ENCODE measurements around the gene CLDN5.
"Not testable (repeated sequence)": the region's sequence is repeated elsewhere in the genome, so short reads cannot be mapped to it uniquely, and the experiment has no call there.

The CLDN5 gene

DNA sequence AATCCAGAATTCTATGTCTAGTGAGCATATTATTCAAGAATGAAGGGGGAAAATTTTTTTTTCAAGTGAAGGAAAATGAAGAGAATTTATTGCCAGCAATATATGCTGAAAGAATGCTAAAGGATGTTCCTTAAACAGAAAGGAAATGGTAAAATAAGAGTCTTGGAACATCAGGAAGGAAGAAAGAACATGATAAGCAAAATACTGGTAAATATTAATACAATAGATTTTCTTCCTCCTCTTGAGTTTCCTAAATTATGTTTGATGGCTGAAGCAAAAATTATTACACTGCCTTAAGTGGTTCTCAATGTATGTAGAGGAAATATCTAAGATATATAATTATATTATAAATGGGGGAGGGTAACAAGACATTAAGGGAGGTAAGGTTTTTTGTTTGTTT is 9.6 kb upstream of the CLDN5 start:
- no peak overlapping the region for H3K4me2 ChIP-seq (ENCODE audit: insufficient read depth, low read length, poor library complexity, severe bottlenecking)
- no peak overlapping the region for H2BK15ac ChIP-seq (ENCODE audit: low read length)
- H3K4ac ChIP-seq (ENCODE audit: low read length), result no peak overlapping the region
- H2BK120ac ChIP-seq (ENCODE audit: low read depth, low read length), result no peak overlapping the region
- no peak overlapping the region for H2BK12ac ChIP-seq (ENCODE audit: low read length)
- no peaks in the 10 kb centered on the region for H3K27me3 ChIP-seq (ENCODE audit: control insufficient read depth in 3 of 3, insufficient read depth in 3 of 3, low read depth in 1 of 3, low read length in 3 of 3)
- H2AK5ac ChIP-seq (ENCODE audit: low read depth, low read length), result no peak overlapping the region
- H3K9me3 ChIP-seq (replicated peaks in 1 of 2; ENCODE audit: control insufficient read depth in 2 of 2, insufficient read depth in 1 of 2, low read depth in 1 of 2, low read length in 2 of 2), result no peaks in the 10 kb centered on the region
- H3K79me1 ChIP-seq (ENCODE audit: low read depth, low read length), result no peaks in the 10 kb centered on the region
- H3K4me3 ChIP-seq (ENCODE audit: low read length in 2 of 2), result no peak overlapping the region
- H3K23ac ChIP-seq (ENCODE audit: low read depth, low read length, poor library complexity), result no peak overlapping the region
- H3K14ac ChIP-seq (ENCODE audit: low read length), result no peak overlapping the region
- no peak overlapping the region for H3K18ac ChIP-seq (ENCODE audit: low read length)
- no peak for DNase-seq (ENCODE audit: low spot score)
- no peak overlapping the region for H3K9ac ChIP-seq (ENCODE audit: low read depth, low read length, poor library complexity)
- H3K27ac ChIP-seq (replicated peaks; ENCODE audit: low read length), result no peak overlapping the region
- no peak overlapping the region for H2AFZ ChIP-seq (ENCODE audit: low read length)
- H4K8ac ChIP-seq (ENCODE audit: low read depth, low read length), result no peak overlapping the region
- H2BK5ac ChIP-seq (ENCODE audit: low read length), result no peak overlapping the region
- H3K4me1 ChIP-seq (ENCODE audit: control insufficient read depth in 2 of 2, insufficient read depth in 1 of 2, low read depth in 1 of 2, low read length in 2 of 2), result peaks cover 0 to 1% of the 10 kb centered on the region in 2 donors
- H4K91ac ChIP-seq (ENCODE audit: low read depth, low read length, poor library complexity), result no peak overlapping the region
- no peaks in the 10 kb centered on the region for H3K36me3 ChIP-seq (replicated peaks in 1 of 2; ENCODE audit: control insufficient read depth in 2 of 2, insufficient read depth in 2 of 2, low read length in 2 of 2)

DNA sequence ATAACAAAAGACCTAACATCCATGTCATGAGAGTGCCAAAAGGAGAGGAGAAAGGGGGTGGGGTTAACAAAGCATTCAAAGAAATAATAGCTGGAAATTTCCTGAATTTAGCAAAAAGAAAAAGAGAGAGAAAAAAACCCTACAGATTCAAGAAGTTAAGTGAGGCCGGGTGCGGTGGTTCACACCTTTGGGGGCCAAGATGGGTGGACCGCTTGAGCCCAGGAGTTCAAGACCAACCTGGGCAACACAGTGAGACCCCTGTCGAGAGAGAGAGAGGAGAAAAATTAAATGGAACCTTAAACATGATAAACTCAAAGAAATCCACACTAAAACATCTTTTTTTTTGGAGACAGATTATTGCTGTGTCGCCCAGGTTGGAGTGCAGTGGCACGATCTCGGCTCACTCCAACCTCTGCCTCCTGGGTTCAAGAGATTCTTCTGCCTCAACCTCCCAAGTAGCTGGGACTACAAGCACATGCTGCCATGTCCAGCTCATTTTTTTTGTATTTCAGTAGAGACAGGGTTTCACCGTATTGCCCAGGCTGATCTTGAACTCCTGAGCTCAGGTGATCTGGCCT is 8.9 kb upstream of the CLDN5 start:
- no peak overlapping the region for H2BK5ac ChIP-seq (ENCODE audit: low read length)
- WGBS, 2 donors (ENCODE audit: extremely low coverage in 2 of 2, insufficient read length in 2 of 2, insufficient replicate concordance in 1 of 2), result no CpG with 5 or more reads among the region's 8 CpGs

DNA sequence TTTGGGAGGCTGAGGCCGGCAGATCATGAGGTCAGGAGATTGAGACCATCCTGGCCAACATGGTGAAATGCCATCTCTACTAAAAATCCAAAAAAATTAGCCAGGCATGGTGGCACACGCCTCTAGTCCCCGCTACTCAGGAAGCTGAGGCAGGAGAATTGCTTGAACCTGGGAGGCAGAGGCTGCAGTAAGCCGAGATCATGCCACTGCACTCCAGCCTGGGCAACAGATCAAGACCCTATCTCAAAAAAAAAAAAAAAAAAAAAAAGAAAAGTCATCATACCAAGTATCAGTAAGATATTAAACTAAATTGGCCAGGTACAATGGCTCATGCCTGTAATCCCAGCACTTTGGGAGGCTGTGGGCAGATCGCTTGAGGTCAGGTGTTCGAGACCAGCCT is 7.1 kb upstream of the CLDN5 start:
- not testable (repeated sequence) for H3K79me1 ChIP-seq (ENCODE audit: low read depth, low read length); H3K36me3 ChIP-seq (replicated peaks in 1 of 2; ENCODE audit: control insufficient read depth in 2 of 2, insufficient read depth in 2 of 2, low read length in 2 of 2); H3K4ac ChIP-seq (ENCODE audit: low read length); H2BK5ac ChIP-seq (ENCODE audit: low read length); H4K8ac ChIP-seq (ENCODE audit: low read depth, low read length); H3K9ac ChIP-seq (ENCODE audit: low read depth, low read length, poor library complexity); H2BK12ac ChIP-seq (ENCODE audit: low read length); H3K4me1 ChIP-seq (ENCODE audit: control insufficient read depth in 2 of 2, insufficient read depth in 1 of 2, low read depth in 1 of 2, low read length in 2 of 2); H3K14ac ChIP-seq (ENCODE audit: low read length); H3K27me3 ChIP-seq (ENCODE audit: control insufficient read depth in 3 of 3, insufficient read depth in 3 of 3, low read depth in 1 of 3, low read length in 3 of 3); H3K18ac ChIP-seq (ENCODE audit: low read length); H3K27ac ChIP-seq (replicated peaks; ENCODE audit: low read length); H4K91ac ChIP-seq (ENCODE audit: low read depth, low read length, poor library complexity); H2BK120ac ChIP-seq (ENCODE audit: low read depth, low read length); H3K4me3 ChIP-seq (ENCODE audit: low read length in 2 of 2); H3K9me3 ChIP-seq (replicated peaks in 1 of 2; ENCODE audit: control insufficient read depth in 2 of 2, insufficient read depth in 1 of 2, low read depth in 1 of 2, low read length in 2 of 2); H3K23ac ChIP-seq (ENCODE audit: low read depth, low read length, poor library complexity); H3K4me2 ChIP-seq (ENCODE audit: insufficient read depth, low read length, poor library complexity, severe bottlenecking); H2BK15ac ChIP-seq (ENCODE audit: low read length); DNase-seq (ENCODE audit: low spot score); H2AFZ ChIP-seq (ENCODE audit: low read length); H2AK5ac ChIP-seq (ENCODE audit: low read depth, low read length)
- no CpG with 5 or more reads among the region's 6 CpGs for whole genome bisulfite sequencing, 2 donors (ENCODE audit: extremely low coverage in 2 of 2, insufficient read length in 2 of 2, insufficient replicate concordance in 1 of 2)

More for the DNA sequence above, 8.9 kb upstream of the CLDN5 start:
- H3K4ac ChIP-seq (ENCODE audit: low read length), result no peak overlapping the region
- H3K4me1 ChIP-seq (ENCODE audit: control insufficient read depth in 2 of 2, insufficient read depth in 1 of 2, low read depth in 1 of 2, low read length in 2 of 2), result peaks cover 0 to 1% of the 10 kb centered on the region in 2 donors
- H4K91ac ChIP-seq (ENCODE audit: low read depth, low read length, poor library complexity), result no peak overlapping the region
- no peaks in the 10 kb centered on the region for H3K79me1 ChIP-seq (ENCODE audit: low read depth, low read length)
- H3K4me2 ChIP-seq (ENCODE audit: insufficient read depth, low read length, poor library complexity, severe bottlenecking), result no peak overlapping the region
- no peak overlapping the region for H3K27ac ChIP-seq (replicated peaks; ENCODE audit: low read length)
- H2BK15ac ChIP-seq (ENCODE audit: low read length), result no peak overlapping the region
- H3K18ac ChIP-seq (ENCODE audit: low read length), result no peak overlapping the region
- no peaks in the 10 kb centered on the region for H3K27me3 ChIP-seq (ENCODE audit: control insufficient read depth in 3 of 3, insufficient read depth in 3 of 3, low read depth in 1 of 3, low read length in 3 of 3)
- H2AFZ ChIP-seq (ENCODE audit: low read length), result no peak overlapping the region
- no peak overlapping the region for H2AK5ac ChIP-seq (ENCODE audit: low read depth, low read length)
- H3K36me3 ChIP-seq (replicated peaks in 1 of 2; ENCODE audit: control insufficient read depth in 2 of 2, insufficient read depth in 2 of 2, low read length in 2 of 2), result no peaks in the 10 kb centered on the region
- H2BK12ac ChIP-seq (ENCODE audit: low read length), result no peak overlapping the region
- H3K9me3 ChIP-seq (replicated peaks in 1 of 2; ENCODE audit: control insufficient read depth in 2 of 2, insufficient read depth in 1 of 2, low read depth in 1 of 2, low read length in 2 of 2), result no peaks in the 10 kb centered on the region
- H3K23ac ChIP-seq (ENCODE audit: low read depth, low read length, poor library complexity), result no peak overlapping the region
- no peak for DNase-seq (ENCODE audit: low spot score)
- no peak overlapping the region for H3K4me3 ChIP-seq (ENCODE audit: low read length in 2 of 2)
- H2BK120ac ChIP-seq (ENCODE audit: low read depth, low read length), result no peak overlapping the region
- no peak overlapping the region for H4K8ac ChIP-seq (ENCODE audit: low read depth, low read length)
- no peak overlapping the region for H3K9ac ChIP-seq (ENCODE audit: low read depth, low read length, poor library complexity)
- no peak overlapping the region for H3K14ac ChIP-seq (ENCODE audit: low read length)

DNA sequence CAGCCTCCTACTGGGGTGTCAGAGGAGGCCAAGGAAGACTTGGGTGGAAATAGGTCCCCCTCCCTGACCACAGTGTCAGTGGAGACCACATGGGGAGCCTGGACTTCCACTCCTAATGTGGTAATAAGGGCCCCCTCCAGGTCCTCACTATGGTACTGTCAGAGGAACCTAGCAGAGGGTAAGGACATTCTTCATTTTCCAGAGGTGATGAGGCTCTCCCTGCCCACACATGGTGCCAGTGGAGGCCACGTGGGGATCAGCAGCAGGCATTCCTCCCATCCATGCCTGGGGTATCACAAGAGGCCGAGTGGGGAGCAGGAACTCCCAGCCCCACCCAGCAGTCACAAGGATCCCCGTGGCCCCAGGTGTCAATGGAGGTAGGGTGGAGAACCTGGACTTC is 6.5 kb upstream of the CLDN5 start:
- H4K8ac ChIP-seq (ENCODE audit: low read depth, low read length), result no peak overlapping the region

More for the DNA sequence above, 6.5 kb upstream of the CLDN5 start:
- no CpG with 5 or more reads among the region's 3 CpGs for WGBS, 2 donors (ENCODE audit: extremely low coverage in 2 of 2, insufficient read length in 2 of 2, insufficient replicate concordance in 1 of 2)
- no peak overlapping the region for H3K23ac ChIP-seq (ENCODE audit: low read depth, low read length, poor library complexity)
- peaks cover 0 to 13% (median 7%) of the 10 kb centered on the region in 3 experiments for H3K27me3 ChIP-seq (ENCODE audit: control insufficient read depth in 3 of 3, insufficient read depth in 3 of 3, low read depth in 1 of 3, low read length in 3 of 3)
- H2BK15ac ChIP-seq (ENCODE audit: low read length), result no peak overlapping the region
- H4K91ac ChIP-seq (ENCODE audit: low read depth, low read length, poor library complexity), result no peak overlapping the region
- H3K79me1 ChIP-seq (ENCODE audit: low read depth, low read length), result no peaks in the 10 kb centered on the region
- no peaks in the 10 kb centered on the region for H3K36me3 ChIP-seq (replicated peaks in 1 of 2; ENCODE audit: control insufficient read depth in 2 of 2, insufficient read depth in 2 of 2, low read length in 2 of 2)
- H3K4me3 ChIP-seq (ENCODE audit: low read length in 2 of 2), result no peak overlapping the region
- H3K4ac ChIP-seq (ENCODE audit: low read length), result no peak overlapping the region
- no peak overlapping the region for H2AK5ac ChIP-seq (ENCODE audit: low read depth, low read length)
- H3K9me3 ChIP-seq (replicated peaks in 1 of 2; ENCODE audit: control insufficient read depth in 2 of 2, insufficient read depth in 1 of 2, low read depth in 1 of 2, low read length in 2 of 2), result no peaks in the 10 kb centered on the region
- H2BK12ac ChIP-seq (ENCODE audit: low read length), result no peak overlapping the region
- no peak overlapping the region for H3K4me2 ChIP-seq (ENCODE audit: insufficient read depth, low read length, poor library complexity, severe bottlenecking)
- no peak overlapping the region for H3K14ac ChIP-seq (ENCODE audit: low read length)
- H2AFZ ChIP-seq (ENCODE audit: low read length), result no peak overlapping the region
- H2BK120ac ChIP-seq (ENCODE audit: low read depth, low read length), result no peak overlapping the region
- H2BK5ac ChIP-seq (ENCODE audit: low read length), result no peak overlapping the region
- H3K18ac ChIP-seq (ENCODE audit: low read length), result no peak overlapping the region
- no peak overlapping the region for H3K27ac ChIP-seq (replicated peaks; ENCODE audit: low read length)
- no peaks in the 10 kb centered on the region for H3K4me1 ChIP-seq (ENCODE audit: control insufficient read depth in 2 of 2, insufficient read depth in 1 of 2, low read depth in 1 of 2, low read length in 2 of 2)
- no peak overlapping the region for H3K9ac ChIP-seq (ENCODE audit: low read depth, low read length, poor library complexity)
- DNase-seq (ENCODE audit: low spot score), result no peak
